SU-DHL-6 (cell line): ENCODE data around the gene ABCG1.

Experiments
- H2AFZ ChIP-seq: fragments of 200-600 bp; sonication (generic); 2 replicates; pipeline ENCODE4 v1.6.1; 2014; ENCODE audit warnings: low read depth, mild to moderate bottlenecking, moderate library complexity, mixed read lengths, antibody characterized with exemption, low read length; ENCODE audit not compliant: severe bottlenecking
- H3F3A ChIP-seq: fragments of 200-600 bp; shearing (Covaris generic); 2 replicates; pipeline ENCODE4 v1.6.0; 2016; ENCODE audit warnings: antibody characterized with exemption, mild to moderate bottlenecking; ENCODE audit not compliant: insufficient read depth
- H3K27ac ChIP-seq: fragments of 200-600 bp; sonication (generic); 2 replicates; pipeline ENCODE4 v1.5.1; 2016; ENCODE audit warnings: low read depth, mild to moderate bottlenecking, low read length, moderate library complexity, mixed read lengths
- H3K27me3 ChIP-seq: fragments of 200-600 bp; sonication (generic), shearing (Covaris generic); 2 replicates; pipeline ENCODE4 v1.6.0; 2014; ENCODE audit warnings: mild to moderate bottlenecking, low read length
- H3K36me3 ChIP-seq: fragments of 200-600 bp; sonication (generic); 2 replicates; pipeline ENCODE4 v1.6.1; 2014; ENCODE audit warnings: mild to moderate bottlenecking, low read length, mixed read lengths
- H3K4me2 ChIP-seq: fragments of 300-600, 200-600 bp; shearing (Covaris generic), sonication (generic); 2 replicates; pipeline ENCODE4 v1.6.0; 2014; ENCODE audit warnings: low read length, low read depth, mild to moderate bottlenecking; ENCODE audit not compliant: poor library complexity, severe bottlenecking
- H3K4me3 ChIP-seq: fragments of 200-600 bp; sonication (generic); 2 replicates; pipeline ENCODE4 v1.5.1; 2014; ENCODE audit warnings: antibody characterized with exemption, low read length, mild to moderate bottlenecking, mixed read lengths; ENCODE audit not compliant: insufficient read depth, poor library complexity, severe bottlenecking
- H3K79me2 ChIP-seq: fragments of 200-600 bp; sonication (generic); 2 replicates; pipeline ENCODE4 v1.6.1; 2014; ENCODE audit warnings: mild to moderate bottlenecking, low read length, moderate library complexity; ENCODE audit not compliant: insufficient read depth
- H3K9ac ChIP-seq: fragments of 200-600 bp; sonication (generic); 2 replicates; pipeline ENCODE4 v1.7.0; 2014; ENCODE audit warnings: mild to moderate bottlenecking, low read length
- H3K9me2 ChIP-seq: fragments of 200-600 bp; sonication (generic); replicated peaks from 2 replicates; pipeline ENCODE4 v1.6.1; 2014; ENCODE audit warnings: low read length; ENCODE audit not compliant: insufficient read depth
- H3K9me3 ChIP-seq: fragments of 200-600 bp; sonication (generic); 2 replicates; pipeline ENCODE4 v1.6.1; 2014; ENCODE audit warnings: low read length, mixed read lengths; ENCODE audit not compliant: insufficient read depth
- H4K20me1 ChIP-seq: fragments of 200-600 bp; sonication (generic); 2 replicates; pipeline ENCODE4 v1.6.1; 2014; ENCODE audit warnings: low read depth, mild to moderate bottlenecking, antibody characterized with exemption, low read length, moderate library complexity, mixed read lengths
- CTCF ChIP-seq: fragments of 200-600 bp; sonication (generic); IDR thresholded peaks from one replicate; pipeline ENCODE4 v1.5.1; 2017; ENCODE audit warnings: antibody characterized with exemption, mild to moderate bottlenecking, low read length, moderate library complexity; ENCODE audit not compliant: insufficient read depth, poor library complexity, severe bottlenecking
- EZH2phosphoT487 ChIP-seq: fragments of 200-600 bp; sonication (generic), shearing (Covaris generic); conservative IDR thresholded peaks from 2 replicates; pipeline ENCODE4 v1.6.1; 2018; ENCODE audit warnings: mild to moderate bottlenecking, antibody characterized with exemption, low read length, moderate library complexity, mixed read lengths

Gene ABCG1

GRCh38 chr21:42172596-42173483, 46.1 kb upstream of the ABCG1 start:
- no peak overlapping the region for H3K4me3 ChIP-seq
- no peak overlapping the region for H3K4me2 ChIP-seq
- H3K9ac ChIP-seq: no peak overlapping the region
- no peak overlapping the region for H3K27ac ChIP-seq
- no peaks in the 10 kb centered on the region for H3K36me3 ChIP-seq
- no peaks in the 10 kb centered on the region for H3K9me2 ChIP-seq
- no peak overlapping the region for H2AFZ ChIP-seq
- TF ChIP-seq CTCF (no peak), EZH2phosphoT487 (no peak)
- no peaks in the 10 kb centered on the region for H3K79me2 ChIP-seq
- no peaks in the 10 kb centered on the region; the same call in 1 of the 2 replicates for H3F3A ChIP-seq
- no peaks in the 10 kb centered on the region for H3K9me3 ChIP-seq
- no peaks in the 10 kb centered on the region for H3K27me3 ChIP-seq
- H4K20me1 ChIP-seq: no peaks in the 10 kb centered on the region

- no peak overlapping the region for H3K4me3 ChIP-seq
- no peaks in the 10 kb centered on the region for H3K27me3 ChIP-seq
- no peak overlapping the region for H2AFZ ChIP-seq
- no peaks in the 10 kb centered on the region for H3K9me2 ChIP-seq
- TF ChIP-seq EZH2phosphoT487 (no peak), CTCF (no peak)
- no peaks in the 10 kb centered on the region for H3K36me3 ChIP-seq
- no peaks in the 10 kb centered on the region for H3K79me2 ChIP-seq
- H3F3A ChIP-seq: no peaks in the 10 kb centered on the region; the same call in 1 of the 2 replicates
- H3K4me2 ChIP-seq: no peak overlapping the region
- H4K20me1 ChIP-seq: no peaks in the 10 kb centered on the region
- no peak overlapping the region for H3K9ac ChIP-seq
- no peak overlapping the region for H3K27ac ChIP-seq
- H3K9me3 ChIP-seq: no peaks in the 10 kb centered on the region
Observed at GRCh38 chr21:42174173-42174572, 44.8 kb upstream of the ABCG1 start.

- TF ChIP-seq EZH2phosphoT487 (no peak), CTCF (no peak)
- no peaks in the 10 kb centered on the region for H3K9me2 ChIP-seq
- no peak overlapping the region for H3K4me2 ChIP-seq
Observed at GRCh38 chr21:42175110-42175710, 43.7 kb upstream of the ABCG1 start.

More at GRCh38 chr21:42175110-42175710, 43.7 kb upstream of the ABCG1 start:
- Histone ChIP-seq H3F3A (no peaks in the 10 kb centered on the region; the same call in 1 of the 2 replicates), H3K4me3 (no peak overlapping the region), H3K79me2 (no peaks in the 10 kb centered on the region), H3K27ac (no peak overlapping the region), H3K27me3 (no peaks in the 10 kb centered on the region), H3K36me3 (no peaks in the 10 kb centered on the region), H3K9me3 (no peaks in the 10 kb centered on the region), H3K9ac (no peak overlapping the region), H2AFZ (no peak overlapping the region), H4K20me1 (no peaks in the 10 kb centered on the region)
